GM18507 (cell line): ENCODE measurements around the gene PNLIPRP2.

Source experiments
- DNase-seq: peaks from one replicate; pipeline ENCODE4 v3.0.0; 2011; ENCODE audit warnings: low read depth; ENCODE audit not compliant: insufficient read length; ENCODE audit errors: extremely low spot score
- FAIRE-seq: peaks from 2 replicates; lab custom pipeline; 2011; peaks lifted over from hg19 to GRCh38; lab: Jason Lieb, UNC

Gene PNLIPRP2

DNA sequence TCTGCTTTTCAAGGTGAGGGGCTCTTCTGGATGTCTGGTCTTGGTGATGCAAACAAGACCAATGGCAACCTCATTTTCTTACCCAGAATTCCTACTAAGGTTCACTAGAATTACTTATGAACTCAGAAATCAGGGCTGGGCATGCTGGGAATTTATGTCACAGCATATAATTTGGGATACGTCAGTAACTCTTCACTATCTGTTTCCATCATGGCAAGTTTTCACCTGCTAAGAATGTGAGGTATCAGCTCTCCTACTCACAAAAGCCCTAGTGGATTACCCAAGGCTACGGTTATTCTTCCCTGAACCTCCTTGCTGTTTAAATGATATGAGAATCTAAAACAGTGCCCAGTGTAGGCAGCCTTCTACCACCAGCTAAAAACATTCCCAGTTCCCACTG, 53.1 kb downstream of the PNLIPRP2 start:
- FAIRE-seq, result no peak
- DNase-seq, result no peak

GRCh38 chr10:116674901-116675423, 54.2 kb downstream of the PNLIPRP2 start:
- FAIRE-seq (no peak), DNase-seq (no peak)

GRCh38 chr10:116676118-116676517, 55.4 kb downstream of the PNLIPRP2 start:
- DNase-seq, result no peak

DNA sequence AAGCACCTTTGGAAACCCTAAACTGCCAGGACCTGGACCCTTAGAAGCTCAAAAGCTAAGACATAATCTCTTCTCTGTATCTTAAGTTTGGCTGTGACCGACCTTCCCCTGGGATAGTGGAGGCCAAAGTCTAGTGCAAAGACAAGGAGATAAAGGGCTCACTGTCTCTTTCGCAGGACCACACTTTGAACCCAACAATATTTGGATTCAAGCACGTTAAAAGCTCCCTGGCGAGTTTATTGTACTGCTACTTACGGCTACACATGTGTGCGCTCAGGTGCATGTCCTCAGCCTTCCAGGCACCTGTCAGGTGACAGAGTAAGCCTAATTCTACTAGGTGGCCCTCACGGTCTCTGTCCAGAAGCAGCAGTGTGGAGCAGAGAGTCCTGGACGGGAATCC, 55.9 kb downstream of the PNLIPRP2 start:
- no peak for DNase-seq
- FAIRE-seq, result no peak

More at GRCh38 chr10:116676118-116676517, 55.4 kb downstream of the PNLIPRP2 start:
- FAIRE-seq, result no peak

- no peak for FAIRE-seq
- no peak for DNase-seq
Measured at GRCh38 chr10:116679351-116679750, 58.6 kb downstream of the PNLIPRP2 start.

DNA sequence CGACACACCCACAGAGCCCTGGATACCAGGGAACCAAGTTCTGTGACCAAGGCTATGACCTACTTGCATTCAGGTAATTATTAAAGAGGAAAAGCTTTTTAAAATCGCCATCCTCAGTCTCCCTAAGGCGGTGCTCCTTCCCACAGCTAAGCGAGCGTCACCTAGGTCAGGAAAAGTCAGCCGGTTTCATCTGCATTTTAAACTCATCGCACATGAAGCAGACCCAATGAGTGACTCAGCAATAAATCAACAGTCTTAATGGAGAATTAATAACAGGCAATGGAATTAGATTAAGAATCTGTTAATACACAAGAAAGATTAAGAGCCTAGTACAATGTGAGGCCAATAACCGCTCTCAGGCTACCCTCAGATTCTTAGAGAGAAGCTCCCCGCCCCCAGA, 62.4 kb downstream of the PNLIPRP2 start:
- FAIRE-seq (no peak), DNase-seq (no peak)

DNA sequence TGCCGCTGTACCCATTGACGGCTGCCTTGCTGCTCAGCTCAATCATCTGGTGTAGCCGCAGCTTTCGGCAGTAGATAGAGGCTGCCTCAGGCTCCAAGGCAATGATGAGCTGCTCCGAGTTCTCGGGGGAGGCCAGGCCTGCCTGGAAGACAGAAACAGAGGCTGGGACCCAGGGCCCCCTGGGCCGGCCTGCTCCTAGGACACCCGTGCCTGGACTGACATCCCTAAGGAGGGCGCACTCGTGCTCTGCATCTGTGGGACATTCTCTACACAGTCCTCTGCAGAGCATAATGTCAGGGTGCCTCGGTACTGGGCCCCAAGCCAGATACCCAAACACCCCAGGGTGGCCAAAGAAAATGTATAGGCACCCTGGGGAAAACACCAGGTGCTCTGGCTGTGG, 63.1 kb downstream of the PNLIPRP2 start:
- FAIRE-seq (no peak), DNase-seq (no peak)

DNA sequence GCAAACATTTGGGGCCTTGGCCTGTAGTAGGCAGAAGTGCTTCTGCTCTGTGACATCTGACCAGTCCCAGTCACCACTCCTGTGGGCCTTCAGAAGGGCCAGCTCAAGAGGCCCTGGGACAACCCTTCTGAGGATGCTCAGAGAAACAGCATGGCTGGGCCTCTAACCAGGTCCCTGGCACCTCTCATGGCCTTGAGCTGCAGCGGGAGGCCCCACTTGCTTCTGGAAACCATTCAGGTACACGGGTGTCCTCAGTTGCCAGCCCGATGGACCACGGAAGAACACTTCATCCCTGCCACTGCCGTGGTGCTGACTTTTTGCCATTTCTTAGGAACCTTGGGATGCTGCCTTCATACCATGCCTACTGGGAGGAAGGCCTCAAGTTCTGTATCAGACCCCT, 64.0 kb downstream of the PNLIPRP2 start:
- FAIRE-seq, result no peak
- DNase-seq, result no peak

- DNase-seq (no peak), FAIRE-seq (no peak)
Measured at GRCh38 chr10:116685807-116686206, 65.1 kb downstream of the PNLIPRP2 start.

DNA sequence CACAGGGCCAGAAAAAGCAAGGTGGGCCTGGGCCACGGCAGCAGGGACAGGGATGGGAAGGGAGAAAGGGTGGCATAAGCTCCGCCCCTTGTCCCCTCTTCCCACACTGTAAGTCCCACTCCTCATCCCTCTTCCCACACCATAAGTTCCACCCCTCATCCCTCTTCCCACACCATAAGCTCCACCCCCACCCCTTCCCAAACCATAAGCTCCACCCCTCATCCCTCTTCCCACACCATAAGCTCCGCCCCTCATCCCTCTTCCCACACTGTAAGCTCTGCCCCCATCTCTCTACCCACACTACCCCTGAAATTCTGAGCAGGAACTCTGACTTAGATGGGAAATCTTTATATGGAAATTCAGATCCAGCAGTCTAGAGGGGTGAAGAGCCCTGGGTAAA, 65.9 kb downstream of the PNLIPRP2 start:
- DNase-seq, result no peak
- no peak for FAIRE-seq

DNA sequence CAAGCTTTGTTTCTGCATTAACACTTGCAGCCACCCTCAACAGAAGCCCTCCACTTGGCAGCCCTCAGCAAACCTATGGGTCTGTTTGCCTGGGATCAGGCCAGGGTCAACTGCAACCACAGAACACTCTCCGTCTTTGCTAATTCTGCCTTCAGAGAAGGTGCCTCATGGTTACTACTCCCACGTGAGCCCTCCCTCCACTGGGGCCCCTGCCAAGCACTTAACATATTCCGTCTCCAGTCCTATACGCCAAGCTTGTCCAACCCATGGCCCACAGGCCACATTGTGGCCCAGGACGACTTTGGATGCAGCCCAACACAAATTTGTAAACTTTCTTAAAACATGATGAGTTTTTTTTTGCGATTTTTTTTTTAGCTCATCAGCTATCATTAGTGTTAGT, 66.9 kb downstream of the PNLIPRP2 start:
- FAIRE-seq (no peak), DNase-seq (no peak)

DNA sequence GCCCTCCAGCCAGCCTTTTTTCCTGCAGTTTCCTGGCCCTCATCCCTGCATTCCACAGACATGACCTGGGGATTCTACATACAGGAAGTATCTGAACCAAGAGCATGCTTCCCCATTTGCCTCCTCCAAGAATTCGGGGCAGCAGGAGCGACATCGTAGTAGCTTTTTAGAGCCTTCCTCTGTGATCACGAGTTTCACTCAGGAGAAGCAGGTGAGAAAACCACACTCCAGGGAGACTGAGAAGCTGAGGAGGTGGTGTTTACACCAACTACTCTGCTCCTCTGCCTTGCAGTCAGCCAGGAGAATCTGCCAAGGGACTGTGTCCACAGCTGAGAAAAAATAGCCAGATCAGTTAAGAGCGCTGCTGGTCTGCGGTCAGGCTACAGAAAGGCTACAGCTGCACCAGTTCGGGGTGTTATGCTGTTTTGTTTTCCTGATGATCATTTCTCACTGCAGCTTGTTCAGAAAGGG, 67.5 kb downstream of the PNLIPRP2 start:
- DNase-seq, result no peak
- no peak for FAIRE-seq

- DNase-seq (no peak), FAIRE-seq (no peak)
Measured at GRCh38 chr10:116688741-116689495, 68.2 kb downstream of the PNLIPRP2 start.

DNA sequence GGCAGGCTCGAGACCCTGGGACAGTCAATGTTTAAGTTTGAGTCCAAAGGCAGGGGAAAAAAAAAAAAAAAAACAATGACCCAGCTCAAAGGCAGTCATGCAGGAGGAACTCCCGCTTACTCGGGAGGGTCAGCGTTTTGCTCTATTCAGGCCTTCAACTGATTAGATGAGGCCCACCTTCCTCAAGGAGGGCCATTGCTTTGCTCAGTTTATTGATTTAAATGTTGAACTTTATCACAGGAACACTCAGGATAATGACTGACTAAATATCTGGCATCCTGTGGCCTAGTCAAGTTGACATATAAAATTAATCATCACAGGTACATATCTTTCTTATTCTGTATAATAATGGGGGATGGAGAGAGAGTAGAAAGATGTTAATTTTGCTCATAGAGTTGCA, 69.0 kb downstream of the PNLIPRP2 start:
- FAIRE-seq (no peak), DNase-seq (no peak)

- no peak for FAIRE-seq
- DNase-seq, result no peak
Measured at GRCh38 chr10:116690356-116691322, 69.9 kb downstream of the PNLIPRP2 start.

DNA sequence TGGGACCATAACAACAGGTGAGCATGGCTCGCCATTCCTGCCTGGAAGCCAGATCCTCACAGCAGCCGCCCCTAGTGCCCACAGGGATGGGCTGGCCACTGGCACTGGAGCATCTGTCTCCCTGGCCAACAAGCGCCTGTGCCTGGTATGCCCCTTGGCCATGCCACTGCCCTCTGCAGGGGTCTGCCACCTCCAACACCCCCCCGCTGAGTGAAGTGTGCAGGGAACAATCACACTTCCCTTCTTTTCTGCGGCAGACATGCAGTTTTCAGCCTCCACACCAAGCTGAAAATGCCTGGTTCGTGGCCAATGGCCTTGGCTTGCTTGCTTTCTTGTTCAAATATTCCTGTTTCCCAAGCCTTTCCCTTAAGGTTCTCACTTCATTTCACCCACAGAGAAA, 70.9 kb downstream of the PNLIPRP2 start:
- FAIRE-seq, result no peak

DNA sequence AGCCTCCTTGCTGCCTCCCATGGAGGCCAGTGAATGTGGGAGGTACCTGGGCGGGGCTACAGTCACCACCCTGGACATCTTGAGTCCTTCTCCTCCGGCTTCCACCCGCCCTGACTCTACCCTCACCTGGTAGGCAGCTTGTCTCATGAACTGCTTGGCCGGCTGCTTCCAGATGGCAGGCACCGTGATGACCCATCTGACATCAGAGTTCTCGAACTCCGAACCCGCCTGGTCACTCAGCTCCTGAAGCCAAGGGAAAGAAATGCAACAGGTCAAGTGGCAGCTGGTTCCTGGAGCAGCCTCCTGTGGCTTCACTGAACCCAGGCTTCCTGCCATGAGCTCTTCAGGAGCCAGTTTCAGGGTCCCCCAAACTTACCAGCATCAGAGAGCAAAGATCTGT, 71.5 kb downstream of the PNLIPRP2 start:
- FAIRE-seq (no peak), DNase-seq (no peak)

More for the DNA sequence above, 70.9 kb downstream of the PNLIPRP2 start:
- DNase-seq, result no peak

DNA sequence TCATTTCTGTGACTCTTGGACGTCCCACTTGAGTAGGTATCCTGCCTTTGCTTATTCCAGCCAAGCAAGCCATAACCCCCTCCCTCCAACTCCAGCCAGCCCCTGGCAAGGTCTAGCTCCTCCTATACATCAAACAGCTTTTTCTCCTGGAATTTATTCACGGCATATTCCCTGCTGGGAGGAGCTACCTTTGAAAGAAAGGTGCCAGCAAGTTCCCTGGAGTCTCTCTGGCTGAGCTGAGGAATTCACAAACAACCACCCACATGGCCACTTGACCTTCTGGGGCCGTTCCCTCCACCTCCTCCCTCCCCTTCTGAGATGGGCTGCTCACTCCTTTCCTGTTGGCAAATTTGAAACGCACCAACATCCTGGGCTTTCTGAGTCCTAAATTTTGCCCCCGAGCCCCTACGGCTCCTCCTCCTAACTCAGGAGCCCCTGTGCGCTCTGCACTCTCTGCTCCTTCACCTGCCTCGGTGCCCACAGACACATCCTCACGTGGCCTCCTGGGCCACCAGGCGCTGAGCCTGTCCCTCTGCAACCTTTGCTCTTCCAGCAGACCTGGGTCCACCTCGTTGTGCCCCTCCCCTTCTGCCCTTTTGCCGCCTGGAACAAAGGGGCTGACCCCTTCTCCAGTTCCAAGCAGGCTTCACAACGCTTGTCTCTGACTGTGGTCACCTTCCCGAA, 73.6 kb downstream of the PNLIPRP2 start:
- no peak for FAIRE-seq

More for the DNA sequence above, 73.6 kb downstream of the PNLIPRP2 start:
- no peak for DNase-seq
